Glutamatergic neuron (in vitro differentiated cells): Measurements from ENCODE around the gene ATP2A3. TPM values are rescaled to one million over a fixed set of nuclear protein-coding genes. Genes with fewer than 3 reads are reported as not detected.

ENCODE experiments used
- DNase-seq: peaks from one replicate; pipeline ENCODE4 v3.0.0; 2022
- H3K27ac Mint-ChIP-seq: one replicate; pipeline ENCODE4 v1.8.0; 2020; ENCODE audit warnings: mild to moderate bottlenecking, mixed read lengths, inconsistent platforms; ENCODE audit not compliant: unreplicated experiment
- H3K27me3 Mint-ChIP-seq: one replicate; pipeline ENCODE4 v1.8.0; 2020; ENCODE audit warnings: mild to moderate bottlenecking, moderate library complexity, mixed read lengths, inconsistent platforms; ENCODE audit not compliant: unreplicated experiment
- H3K36me3 Mint-ChIP-seq: one replicate; pipeline ENCODE4 v1.8.0; 2020; ENCODE audit warnings: mild to moderate bottlenecking, mixed read lengths, inconsistent platforms; ENCODE audit not compliant: unreplicated experiment
- H3K4me1 Mint-ChIP-seq: one replicate; pipeline ENCODE4 v1.8.0; 2020; ENCODE audit warnings: mild to moderate bottlenecking, low read depth, mixed read lengths, inconsistent platforms; ENCODE audit not compliant: unreplicated experiment
- H3K4me3 Mint-ChIP-seq: one replicate; pipeline ENCODE4 v1.8.0; 2020; ENCODE audit warnings: mild to moderate bottlenecking, mixed read lengths, inconsistent platforms; ENCODE audit not compliant: unreplicated experiment
- H3K9me3 Mint-ChIP-seq: one replicate; pipeline ENCODE4 v1.8.0; 2020; ENCODE audit warnings: mild to moderate bottlenecking, moderate library complexity, mixed read lengths, inconsistent platforms; ENCODE audit not compliant: unreplicated experiment
- CTCF ChIP-seq: fragments of 200-600 bp; sonication (generic); IDR thresholded peaks from one replicate; pipeline ENCODE4 v1.5.0; 2021; ENCODE audit not compliant: partially characterized antibody, unreplicated experiment
- total RNA-seq: library from RNA; stranded (reverse); fragmentation: NEBNext Ultra II Directional; extraction: Animal tissue kit (Norgen Biotek cat#: 25700); gene quantifications from one replicate; pipeline ENCODE4 v1.2.1, GENCODE V29; 2021; ENCODE audit not compliant: unreplicated experiment

ATP2A3 gene
- total RNA-seq, 1 donor from 2014 or later = 97.8 TPM

GRCh38 chr17:4008082-4008435 is 43.8 kb upstream of the ATP2A3 start:
- DNase-seq = no peak
- Mint-ChIP-seq H3K4me1 (peaks cover 12% of the 10 kb centered on the region), H3K9me3 (peaks cover 7% of the 10 kb centered on the region), H3K36me3 (no peaks in the 10 kb centered on the region), H3K27ac (no peak overlapping the region), H3K27me3 (peaks cover 2% of the 10 kb centered on the region), H3K4me3 (no peak overlapping the region)
- no peak for TF ChIP-seq CTCF

DNA sequence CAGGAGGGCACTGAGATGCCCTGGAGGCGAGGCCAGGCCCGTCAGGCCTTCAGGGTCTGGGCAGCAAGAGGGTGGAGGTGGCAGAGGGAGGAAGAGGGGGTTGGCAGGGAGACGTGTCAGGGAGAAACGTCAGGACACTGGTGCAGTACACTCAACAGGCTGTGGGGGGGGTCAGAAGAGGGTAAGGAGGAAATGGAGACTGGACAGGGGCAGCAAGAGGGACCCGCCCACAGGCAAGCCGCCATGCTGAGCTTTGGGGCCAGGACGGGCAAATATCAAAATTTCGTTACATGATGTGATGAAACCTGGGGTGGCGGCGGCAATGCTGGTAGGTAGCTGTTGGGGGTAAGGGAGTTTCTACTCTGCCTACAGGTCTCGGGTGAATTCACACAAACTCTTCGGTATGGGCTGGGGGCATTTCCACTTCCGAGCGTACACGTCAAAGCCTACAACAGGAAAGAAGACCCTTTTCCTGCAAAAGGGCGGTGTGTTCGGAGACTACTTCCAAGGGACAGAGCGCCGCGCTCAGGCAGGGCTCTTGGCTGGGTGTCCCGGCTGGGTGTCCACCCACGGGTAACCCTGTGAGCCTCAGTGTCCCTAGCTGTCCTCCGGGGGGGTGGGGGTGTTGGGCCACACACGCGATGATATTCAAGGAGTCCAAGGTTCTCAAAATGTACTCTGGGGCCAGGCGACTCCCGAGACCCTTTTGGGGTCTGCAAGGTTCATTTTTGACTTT is 43.3 kb upstream of the ATP2A3 start:
- DNase-seq = no peak
- peaks cover 12% of the 10 kb centered on the region for H3K4me1 Mint-ChIP-seq
- TF ChIP-seq CTCF = no peak
- H3K27me3 Mint-ChIP-seq = peaks cover 2% of the 10 kb centered on the region
- H3K36me3 Mint-ChIP-seq = no peaks in the 10 kb centered on the region
- no peak overlapping the region for H3K27ac Mint-ChIP-seq
- H3K4me3 Mint-ChIP-seq = no peak overlapping the region
- peaks cover 7% of the 10 kb centered on the region for H3K9me3 Mint-ChIP-seq

- Mint-ChIP-seq H3K27me3 (peaks cover 2% of the 10 kb centered on the region), H3K9me3 (peaks cover 7% of the 10 kb centered on the region), H3K27ac (peak overlapping the region; percentile 13), H3K36me3 (no peaks in the 10 kb centered on the region), H3K4me1 (peaks cover 12% of the 10 kb centered on the region), H3K4me3 (no peak overlapping the region)
- TF ChIP-seq CTCF = no peak
- DNase-seq = no peak
Measured at GRCh38 chr17:4006745-4007211, 42.5 kb upstream of the ATP2A3 start.

DNA sequence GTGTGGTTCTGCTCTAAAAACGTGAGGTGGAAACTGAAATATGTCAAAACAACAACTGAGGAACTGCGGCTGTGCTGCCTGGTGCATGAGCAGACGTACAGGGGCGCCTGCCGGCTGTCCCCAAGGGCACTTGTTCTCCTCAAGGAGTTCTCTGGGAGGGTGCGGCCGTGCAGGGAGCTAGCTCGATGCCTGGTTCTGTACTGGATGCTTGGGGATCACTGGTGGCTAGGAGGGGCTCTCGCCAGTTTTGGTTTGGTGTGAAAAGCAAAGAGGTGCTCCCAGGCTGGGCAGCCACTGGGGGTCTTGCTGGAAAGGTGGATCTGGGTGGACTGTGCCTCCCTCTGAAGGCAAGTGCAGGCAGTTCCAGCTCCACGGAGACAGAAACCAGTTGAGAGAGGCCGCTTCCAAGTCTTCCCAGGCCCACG is 41.9 kb upstream of the ATP2A3 start:
- Mint-ChIP-seq H3K27ac (no peak overlapping the region), H3K36me3 (no peaks in the 10 kb centered on the region), H3K4me3 (no peak overlapping the region), H3K27me3 (peaks cover 2% of the 10 kb centered on the region), H3K4me1 (peaks cover 12% of the 10 kb centered on the region), H3K9me3 (peaks cover 7% of the 10 kb centered on the region)
- TF ChIP-seq CTCF = no peak
- no peak for DNase-seq
